ENCODE measurements around the gene MYO5B. TPM values are rescaled to one million over a fixed set of nuclear protein-coding genes. Genes with fewer than 3 reads are reported as not detected.

Gene MYO5B
- polyA plus RNA-seq, 3 donors = 1.4 to 8.2 (median 3.3) TPM

DNA sequence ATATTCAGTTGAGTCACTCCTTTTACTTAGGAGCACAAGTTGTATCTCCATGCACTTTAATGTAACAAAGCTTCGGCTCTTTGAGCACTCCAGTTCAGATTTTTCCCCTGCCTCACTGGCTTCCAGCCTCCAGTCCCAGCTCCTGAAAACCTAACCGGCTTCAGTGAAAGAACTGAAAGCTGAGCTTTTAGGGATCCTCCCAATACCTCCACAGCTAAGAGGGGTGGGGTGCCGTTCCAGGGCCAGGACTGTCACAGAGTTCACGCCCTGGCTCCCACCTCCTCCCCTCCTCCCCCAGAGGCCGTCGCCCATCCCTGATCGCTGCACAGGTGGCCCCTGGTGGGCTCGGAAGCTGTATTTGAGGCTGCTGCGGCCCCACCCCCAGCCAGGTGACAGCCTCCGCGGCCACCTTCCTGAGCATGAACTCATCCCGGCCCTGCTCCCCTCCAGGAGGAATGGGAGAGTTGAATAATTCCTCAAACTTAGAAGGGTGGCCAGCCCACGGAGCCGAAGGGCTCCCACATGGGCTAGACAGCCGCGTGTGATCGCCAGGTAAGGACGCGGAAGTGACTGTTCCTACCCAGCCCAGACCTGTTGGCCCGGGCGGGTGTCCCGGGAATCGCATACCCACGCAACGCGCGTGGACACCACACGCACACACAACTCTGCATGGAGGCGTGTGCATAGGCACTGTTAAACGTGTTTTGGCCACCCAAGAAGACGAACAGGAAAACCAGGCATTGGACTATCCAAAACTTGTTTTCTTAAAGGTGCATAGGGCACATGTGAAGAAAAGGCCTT is 1.8 kb downstream of the MYO5B start:
- H3K27ac ChIP-seq (ENCODE audit: low read depth, low read length) = no peak overlapping the region
- WGBS, 3 donors = 6 to 11% (median 10%) methylated on average over 31 of the region's 31 CpGs

DNA sequence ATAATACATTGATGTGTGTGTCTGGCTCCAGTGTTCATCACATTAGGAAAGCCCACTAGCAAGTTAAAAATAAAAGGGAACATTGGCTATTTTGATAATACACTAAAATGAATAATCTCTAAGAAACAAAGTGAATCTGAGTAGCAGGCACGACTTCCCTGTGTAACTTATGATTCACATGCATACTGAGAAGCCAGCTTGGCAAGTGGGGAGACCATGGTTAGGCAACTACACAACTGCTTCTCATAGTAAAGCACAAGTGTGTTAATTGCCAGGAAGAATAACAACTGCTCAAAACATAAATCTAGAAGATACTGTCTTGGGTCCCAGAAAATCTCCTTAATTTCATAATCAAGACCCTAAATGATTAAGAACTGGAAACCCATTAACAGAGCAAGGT is 4.0 kb downstream of the MYO5B start:
- WGBS, 3 donors = 60 to 70% (median 67%) methylated on average over 1 of the region's 1 CpG

DNA sequence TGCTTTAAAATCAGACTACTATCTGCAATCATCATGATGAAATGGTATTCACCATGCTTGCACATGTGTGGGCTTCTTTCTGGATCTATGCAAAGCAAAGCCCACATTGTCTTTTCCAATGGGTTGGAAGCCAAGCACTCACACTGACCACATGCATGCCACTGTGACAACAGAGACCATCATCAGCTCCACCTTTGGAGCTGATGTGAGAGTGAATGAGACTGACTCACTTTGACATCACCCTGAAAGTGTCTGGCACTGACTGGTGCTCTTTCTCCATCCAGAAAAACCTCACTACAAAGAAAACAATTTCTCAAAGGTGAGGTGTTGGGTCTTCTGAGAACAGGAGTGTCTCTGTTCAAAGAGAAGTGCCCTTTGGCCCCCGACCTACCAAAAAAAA is 4.7 kb downstream of the MYO5B start:
- 62 to 82% (median 65%) methylated on average over 1 of the region's 1 CpG for WGBS, 3 donors
- H3K27ac ChIP-seq (ENCODE audit: low read depth, low read length) = no peak overlapping the region

More for the DNA sequence above, 4.0 kb downstream of the MYO5B start:
- no peak overlapping the region for H3K27ac ChIP-seq (ENCODE audit: low read depth, low read length)

DNA sequence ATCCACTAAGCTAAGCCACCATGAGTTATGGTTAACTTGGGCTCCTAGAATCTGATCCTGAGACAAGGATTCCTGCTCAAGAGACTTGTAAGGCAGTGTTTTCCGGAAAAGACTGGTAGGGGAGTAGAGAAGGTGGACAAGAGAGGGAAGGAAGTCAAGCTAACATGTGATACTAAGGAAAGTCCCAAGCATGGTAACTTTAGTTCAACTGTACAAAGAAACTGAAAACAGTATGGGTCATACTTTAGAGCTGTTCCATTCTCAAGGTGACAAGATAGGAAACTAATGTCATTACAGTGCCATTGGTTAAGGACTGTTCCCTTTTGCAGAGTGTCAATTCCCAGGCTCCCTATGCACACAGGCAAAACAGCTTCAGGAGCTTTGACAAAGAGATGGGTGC is 5.8 kb downstream of the MYO5B start:
- 63 to 96% (median 64%) methylated on average over 1 of the region's 1 CpG for WGBS, 3 donors
- H3K27ac ChIP-seq (ENCODE audit: low read depth, low read length) = no peak overlapping the region

DNA sequence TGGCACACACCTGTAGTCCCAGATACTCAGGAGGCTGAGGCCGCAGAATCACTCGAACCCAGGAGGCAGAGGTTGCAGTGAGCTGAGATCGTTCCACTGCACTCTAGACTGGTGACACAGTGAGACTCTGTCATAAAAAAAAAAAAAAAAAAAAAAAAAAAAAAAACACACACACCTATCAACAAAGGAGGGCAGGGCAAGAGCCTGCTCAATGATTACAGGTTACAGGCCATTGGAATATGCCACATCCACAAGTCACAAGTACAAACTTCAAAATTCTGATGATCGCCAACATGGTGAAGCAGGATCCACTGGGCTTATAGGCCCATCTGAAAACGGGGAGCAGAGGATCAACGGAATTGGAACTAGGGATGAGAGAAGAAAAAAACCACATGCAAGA is 6.3 kb downstream of the MYO5B start:
- H3K27ac ChIP-seq (ENCODE audit: low read depth, low read length) = no peak overlapping the region
- WGBS, 3 donors = 83 to 96% (median 92%) methylated on average over 6 of the region's 6 CpGs

DNA sequence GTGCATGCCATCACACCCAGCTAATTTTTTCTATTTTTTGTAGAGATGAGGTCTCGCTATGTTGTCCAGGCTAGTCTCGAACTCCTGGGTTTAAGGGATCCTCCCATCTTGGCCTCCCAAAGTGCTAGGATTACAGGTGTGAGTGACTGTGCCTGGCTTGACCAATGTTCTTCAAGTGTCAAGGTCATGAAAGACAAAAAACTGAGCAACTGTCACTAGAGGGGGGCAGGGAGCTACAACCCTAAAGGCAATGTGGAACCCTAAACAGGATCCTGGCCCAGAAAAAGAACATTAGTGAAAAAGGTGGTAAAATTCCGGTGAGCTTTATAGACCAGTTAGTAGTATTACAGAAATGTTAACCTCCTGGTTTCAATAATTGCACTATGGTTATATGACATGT is 7.3 kb downstream of the MYO5B start:
- H3K27ac ChIP-seq (ENCODE audit: low read depth, low read length) = no peak overlapping the region
- WGBS, 3 donors = 91 to 95% (median 95%) methylated on average over 3 of the region's 3 CpGs

DNA sequence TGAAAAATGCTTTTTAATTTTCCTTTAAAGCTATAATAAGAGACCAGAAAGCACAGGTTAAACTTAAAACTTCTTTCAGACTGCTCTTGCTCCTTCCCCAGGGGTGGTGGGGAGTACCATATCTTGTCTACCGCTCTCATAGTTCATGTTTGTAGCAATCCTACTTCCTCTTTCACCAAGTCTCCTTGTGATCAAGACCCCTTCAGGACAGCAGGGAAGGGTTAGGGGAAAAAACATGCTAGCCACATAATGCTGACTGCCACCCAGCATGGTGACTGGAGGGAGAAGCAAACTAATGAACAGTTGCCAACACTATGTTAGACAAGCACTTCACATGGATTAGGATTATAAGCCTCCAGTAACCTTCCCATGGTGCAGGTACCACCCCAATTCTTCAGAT is 8.6 kb downstream of the MYO5B start:
- no peak overlapping the region for H3K27ac ChIP-seq (ENCODE audit: low read depth, low read length)
- 75 to 96% (median 88%) methylated on average over 1 of the region's 1 CpG for WGBS, 3 donors

DNA sequence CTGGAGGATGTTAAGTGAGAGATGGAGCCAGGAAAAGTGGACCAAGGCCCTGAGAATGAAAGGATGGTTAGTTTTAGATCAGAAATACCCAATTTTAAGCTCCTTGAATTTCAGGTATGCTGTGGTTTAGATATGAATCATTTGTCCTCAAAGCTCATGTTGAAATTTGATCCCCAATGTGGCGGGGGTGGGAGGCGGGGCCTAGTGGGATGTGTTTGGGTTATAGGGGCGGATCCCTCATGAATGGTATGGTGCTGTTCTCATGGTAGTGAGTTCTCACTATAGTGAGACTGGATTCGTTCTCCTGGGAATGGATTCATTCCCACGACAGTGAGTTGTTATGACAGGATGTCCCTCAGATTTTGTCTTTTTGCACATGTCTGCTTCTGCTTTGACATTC is 11.4 kb downstream of the MYO5B start:
- no peak overlapping the region for H3K27ac ChIP-seq (ENCODE audit: low read depth, low read length)
- WGBS, 3 donors = 75 to 88% (median 81%) methylated on average over 5 of the region's 5 CpGs

DNA sequence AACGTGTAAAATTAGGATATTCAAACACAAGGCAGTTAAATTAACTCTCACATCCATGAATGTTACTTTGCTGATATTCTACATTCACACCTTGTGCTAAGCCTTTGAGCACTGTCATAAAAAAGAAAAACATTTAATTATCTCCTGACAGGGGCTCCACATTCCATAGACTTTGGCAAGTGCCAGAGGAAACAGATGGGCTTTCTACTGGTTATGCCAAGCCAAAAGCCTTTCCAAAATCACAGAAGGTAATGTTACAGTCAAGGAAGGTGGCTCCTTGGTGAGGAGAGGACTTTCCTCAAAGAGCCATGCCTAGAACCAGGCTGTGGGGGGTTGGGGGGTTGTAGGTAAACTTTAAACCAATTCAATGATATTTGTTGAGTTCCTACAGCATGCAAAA is 12.4 kb downstream of the MYO5B start:
- WGBS, 3 donors = 20 to 53% (median 36%) methylated on average over 1 of the region's 1 CpG

DNA sequence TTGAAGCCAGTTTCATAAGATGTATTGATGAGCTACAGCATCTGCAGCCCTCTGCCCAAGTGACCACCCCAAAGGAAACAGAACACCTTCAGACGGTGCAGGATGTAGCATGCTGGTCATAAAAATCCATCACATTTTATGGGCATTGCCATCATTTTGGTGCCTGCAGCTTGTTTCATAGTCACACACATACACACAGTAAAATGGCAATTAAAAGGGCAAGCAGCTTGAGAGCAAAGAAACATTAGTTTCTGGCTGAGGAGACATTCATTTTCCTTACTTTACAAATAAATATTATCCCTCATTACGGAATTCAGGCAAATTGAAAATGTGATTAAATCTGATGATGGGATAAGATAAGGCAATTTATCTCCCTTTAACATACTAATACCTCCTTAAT is 13.4 kb downstream of the MYO5B start:
- WGBS, 3 donors = 57 to 63% (median 61%) methylated on average over 2 of the region's 2 CpGs
- H3K27ac ChIP-seq (ENCODE audit: low read depth, low read length) = no peak overlapping the region

More for the DNA sequence above, 12.4 kb downstream of the MYO5B start:
- no peak overlapping the region for H3K27ac ChIP-seq (ENCODE audit: low read depth, low read length)

DNA sequence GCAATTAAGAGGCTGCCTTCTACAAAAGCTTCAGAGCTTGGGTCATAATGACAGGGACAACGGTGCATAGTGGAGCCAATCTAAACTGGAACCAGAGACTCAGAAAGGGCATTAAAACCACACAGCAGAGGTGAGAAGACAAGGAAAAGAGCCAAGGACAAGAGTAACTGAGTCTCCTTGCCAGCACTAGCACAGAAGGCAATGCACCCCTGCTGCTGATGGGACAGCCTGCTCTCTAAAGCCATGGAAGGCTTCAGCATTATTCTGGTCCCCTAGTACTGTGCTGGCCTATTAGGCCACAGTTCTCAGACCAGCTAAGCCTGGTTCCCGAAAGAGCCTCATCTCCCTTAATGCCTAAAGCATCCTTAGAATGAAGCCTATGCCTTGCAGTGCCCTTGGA is 15.5 kb downstream of the MYO5B start:
- H3K27ac ChIP-seq (ENCODE audit: low read depth, low read length) = no peak overlapping the region
- 85 to 98% (median 86%) methylated on average over 2 of the region's 2 CpGs for WGBS, 3 donors

DNA sequence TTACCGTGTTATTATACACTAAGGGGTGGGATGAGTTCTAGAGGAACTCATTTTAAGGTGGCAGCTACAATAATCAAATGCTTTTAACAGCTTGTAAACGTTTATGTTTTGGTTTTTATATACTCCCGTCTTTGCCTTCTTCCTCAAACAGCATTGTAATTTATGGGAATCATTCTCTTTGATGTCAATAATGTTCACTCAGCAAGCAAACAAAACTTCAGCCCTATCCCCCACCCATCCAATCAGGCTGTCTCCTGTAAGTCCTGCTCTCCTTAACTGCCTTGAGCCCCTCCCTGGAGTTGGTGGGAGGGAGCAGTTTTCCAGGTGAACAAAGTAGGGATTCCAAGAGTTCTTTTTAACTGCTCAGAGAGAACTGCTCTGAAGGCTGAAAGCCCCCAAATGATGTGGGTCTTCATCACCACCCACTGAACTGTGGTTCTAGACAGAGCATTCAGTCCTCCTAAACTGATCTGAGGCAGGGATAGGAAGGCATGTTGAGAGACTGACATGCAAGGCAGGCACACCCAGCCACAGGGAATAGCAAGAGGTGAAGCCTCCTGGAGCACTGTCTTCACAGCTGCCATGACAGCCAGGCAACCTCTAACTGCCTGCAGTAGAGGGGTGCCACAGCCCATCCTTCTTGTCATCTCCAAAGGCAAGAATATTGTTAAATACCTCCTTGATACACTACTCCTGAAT is 17.5 kb downstream of the MYO5B start:
- H3K27ac ChIP-seq (ENCODE audit: low read depth, low read length) = no peak overlapping the region
- 19 to 44% (median 33%) methylated on average over 3 of the region's 3 CpGs for WGBS, 3 donors

DNA sequence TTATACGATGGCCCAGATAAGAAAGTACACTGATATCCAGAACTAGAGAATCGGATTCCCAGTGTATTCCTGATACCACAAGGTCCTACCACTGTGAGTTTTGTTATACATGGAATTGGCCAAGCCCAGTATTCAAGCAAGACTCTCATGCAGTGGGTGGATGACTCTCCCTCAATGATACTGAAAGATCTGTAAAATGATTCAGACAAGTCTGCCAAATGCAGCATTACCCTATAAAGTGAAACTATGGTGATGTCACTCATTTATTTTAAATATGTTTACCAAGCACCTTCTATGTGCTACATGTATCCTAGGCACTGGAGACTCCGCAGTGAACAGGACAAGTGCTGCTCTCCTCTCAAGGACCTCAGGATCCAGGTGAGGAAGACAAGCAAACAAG is 22.6 kb downstream of the MYO5B start:
- no peak overlapping the region for H3K27ac ChIP-seq (ENCODE audit: low read depth, low read length)
- 87 to 89% (median 88%) methylated on average over 3 of the region's 3 CpGs for WGBS, 3 donors

DNA sequence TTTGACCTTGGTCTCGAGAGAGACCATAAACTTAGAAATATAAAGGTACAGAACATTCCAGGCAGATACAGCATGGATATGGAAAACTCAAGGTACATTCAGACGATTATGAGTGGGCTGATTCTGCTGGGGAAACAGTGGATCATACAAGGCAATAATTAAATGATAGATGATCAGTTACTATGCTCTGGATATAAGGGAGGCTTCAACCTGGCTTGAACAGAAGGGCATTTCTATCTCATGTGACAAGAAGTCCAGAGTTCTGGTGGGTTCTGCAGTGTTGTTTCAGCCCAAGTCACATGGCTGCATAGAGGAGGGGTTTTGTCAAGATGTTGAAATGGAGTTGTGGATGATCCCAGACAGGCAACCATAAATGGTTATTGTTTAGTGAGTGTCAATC is 23.5 kb downstream of the MYO5B start:
- no peak overlapping the region for H3K27ac ChIP-seq (ENCODE audit: low read depth, low read length)
- WGBS, 3 donors = 69 to 80% methylated on average over 2 of the region's 2 CpGs; no CpG with 5 or more reads in 1 of the 3 donors

DNA sequence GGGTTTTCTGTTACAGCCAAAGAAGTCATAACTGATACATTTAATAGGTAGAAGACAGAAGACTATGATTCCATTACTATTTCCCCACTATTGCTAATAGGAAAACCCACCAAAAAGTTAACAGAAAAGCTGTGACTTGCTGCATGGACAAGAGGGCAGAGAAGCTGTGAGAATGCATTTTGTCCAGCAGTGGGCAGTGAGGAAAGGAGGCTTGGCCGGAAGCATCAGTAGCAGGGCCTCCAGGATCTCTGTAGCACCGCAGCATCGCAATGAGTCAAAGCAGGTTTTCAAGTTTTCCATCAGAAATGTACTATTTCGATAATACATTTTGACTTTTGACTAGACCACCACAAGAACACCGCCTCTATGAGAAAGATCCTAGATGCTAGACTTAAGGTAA is 24.9 kb downstream of the MYO5B start:
- 88% methylated on average over 5 of the region's 5 CpGs; no CpG with 5 or more reads in 1 of the 3 donors for WGBS, 3 donors
- H3K27ac ChIP-seq (ENCODE audit: low read depth, low read length) = no peak overlapping the region

DNA sequence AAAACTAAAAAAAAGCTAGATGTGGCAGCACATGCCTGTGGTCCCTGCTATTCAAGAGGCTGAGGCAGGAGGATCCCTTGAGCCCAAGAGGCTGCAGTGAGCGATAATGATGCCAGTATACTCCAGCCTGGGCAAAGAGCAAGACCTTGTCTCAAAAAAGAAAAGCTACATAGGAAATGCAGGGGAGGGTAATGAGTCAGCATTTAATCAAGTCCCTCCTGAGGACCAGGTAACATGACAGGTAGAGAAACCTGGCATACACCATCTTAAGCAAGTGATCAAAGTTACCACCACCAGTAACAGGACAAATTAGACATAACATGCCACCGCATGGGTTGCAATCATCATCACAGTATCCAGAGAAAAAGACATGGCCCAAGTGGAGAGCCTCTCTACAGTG is 25.8 kb downstream of the MYO5B start:
- 95 to 100% methylated on average over 2 of the region's 2 CpGs; no CpG with 5 or more reads in 1 of the 3 donors for WGBS, 3 donors
- H3K27ac ChIP-seq (ENCODE audit: low read depth, low read length) = no peak overlapping the region

DNA sequence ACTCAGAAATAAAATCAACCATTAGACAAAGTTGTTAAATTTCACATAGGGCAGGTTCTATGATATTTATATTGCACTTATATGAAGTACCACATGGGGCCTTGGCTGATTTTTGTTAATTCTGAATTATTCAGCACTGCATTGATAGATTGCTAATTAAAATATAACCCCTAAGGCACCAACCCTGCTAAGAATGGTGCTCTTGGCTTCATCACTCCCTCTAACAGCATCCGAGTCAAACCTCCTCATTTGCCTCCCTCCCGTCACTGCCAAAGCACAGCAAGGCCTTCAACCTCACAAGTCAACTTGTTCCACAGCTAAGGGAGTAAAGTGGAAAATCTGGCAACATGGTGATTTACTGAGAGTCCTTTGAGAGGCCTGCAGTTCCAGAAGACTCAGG is 27.0 kb downstream of the MYO5B start:
- no peak overlapping the region for H3K27ac ChIP-seq (ENCODE audit: low read depth, low read length)
- WGBS, 3 donors = 80 to 92% (median 88%) methylated on average over 2 of the region's 2 CpGs

DNA sequence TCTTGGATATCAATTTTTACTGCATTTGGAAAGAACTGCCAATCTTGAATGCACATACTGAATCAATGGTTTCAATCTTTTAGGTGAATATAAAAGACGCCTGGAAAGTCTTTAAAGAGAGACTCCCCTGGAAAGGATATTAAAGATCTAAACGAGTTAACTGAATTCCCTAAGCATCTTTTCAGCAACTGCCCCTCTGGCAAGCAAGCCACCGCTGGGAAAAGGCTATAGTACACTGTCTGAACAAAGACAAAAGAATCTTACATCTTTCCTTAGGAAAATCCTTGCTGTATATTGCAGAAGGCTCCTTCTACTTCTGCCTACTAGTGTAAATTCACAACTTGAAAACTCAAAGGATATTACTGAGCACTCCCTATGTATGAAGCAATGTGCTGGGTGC is 28.0 kb downstream of the MYO5B start:
- H3K27ac ChIP-seq (ENCODE audit: low read depth, low read length) = no peak overlapping the region
- WGBS, 3 donors = 65 to 86% (median 75%) methylated on average over 3 of the region's 3 CpGs

DNA sequence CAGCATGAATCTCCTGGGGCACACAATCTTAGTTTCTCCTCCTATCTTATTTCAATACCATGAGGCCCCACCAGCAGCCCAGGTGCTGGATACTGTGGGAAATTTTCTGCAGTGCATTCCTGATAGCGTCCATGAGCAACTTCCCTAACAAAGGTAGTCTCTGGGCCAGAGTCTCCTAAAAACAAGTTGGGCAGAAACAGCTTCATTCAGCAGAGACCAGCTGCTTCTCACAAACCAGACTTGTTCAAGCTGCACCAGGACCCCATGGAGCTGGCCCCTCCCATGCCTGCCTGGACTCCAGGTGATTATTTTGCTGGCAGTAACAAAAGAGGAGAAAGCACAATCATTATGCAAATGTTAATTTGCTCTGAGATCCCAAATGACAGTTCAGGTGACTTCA is 31.4 kb downstream of the MYO5B start:
- 10 to 56% (median 45%) methylated on average over 1 of the region's 1 CpG for WGBS, 3 donors
- H3K27ac ChIP-seq (ENCODE audit: low read depth, low read length) = no peak overlapping the region

Measured in adipose tissue (tissue), 3 donors.